HS-5 (cell line): ENCODE results near the gene PRH2.

Experiments
- DNase-seq: peaks from one replicate; pipeline ENCODE4 v3.0.0-alpha.2; 2012; ENCODE audit warnings: low read depth

The PRH2 gene

DNA sequence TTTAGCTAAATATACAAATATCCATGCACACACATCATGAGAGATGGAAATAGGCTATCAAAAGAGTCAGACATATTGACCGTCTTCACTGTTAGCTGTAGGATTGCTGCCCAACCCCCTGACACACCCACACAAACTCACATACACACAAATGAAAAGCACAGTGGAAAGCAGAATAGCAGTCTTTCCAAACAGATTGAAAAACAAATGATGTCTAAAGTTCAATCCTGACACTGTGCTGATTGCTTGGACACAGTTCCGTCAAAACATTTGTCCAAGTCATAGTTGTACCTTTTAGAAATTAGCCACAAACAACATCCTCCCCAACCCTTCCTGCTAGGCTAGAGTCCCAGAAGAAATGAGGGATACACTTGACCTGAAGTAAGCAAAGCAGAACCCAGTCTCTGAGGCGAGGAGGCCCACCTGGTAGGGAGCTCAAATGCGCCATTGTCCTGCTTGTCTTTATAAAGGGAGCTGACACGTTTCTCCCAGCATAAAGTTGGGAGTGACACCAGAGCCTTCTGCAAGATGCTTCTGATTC lies at the start of gene PRH2:
PRH2 (plus strand) TSS at position 491 of the 541 bp plus-strand sequence; CDS start at position 529, 38 bp downstream.
- no peak for DNase-seq

GRCh38 chr12:10884086-10884725 lies 44.8 kb upstream of the PRH2 start, which contains the start of gene PRH1:
PRH1 (minus strand) TSS chr12:10884255; CDS start chr12:10884217, 38 bp downstream.
- no peak for DNase-seq

DNA sequence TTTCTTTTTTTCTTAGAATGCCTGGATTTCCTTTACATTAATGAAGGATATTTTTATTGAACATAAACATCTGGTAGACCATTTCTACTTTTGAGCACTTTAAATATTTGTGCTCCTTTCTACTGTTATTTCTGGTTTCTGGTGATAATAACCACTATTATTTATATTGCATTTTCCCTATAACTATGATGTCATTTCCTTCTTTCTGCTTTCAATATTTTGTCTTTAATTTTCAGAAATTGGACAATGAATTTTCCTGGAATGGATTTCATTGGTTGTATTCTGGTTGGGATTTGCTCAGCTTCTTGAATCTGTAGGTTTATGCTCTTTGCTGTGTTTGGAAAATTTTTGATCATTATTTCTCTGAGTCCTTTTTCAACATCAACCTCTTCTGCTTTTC lies 39.8 kb upstream of the PRH2 start:
- DNase-seq: no peak

DNA sequence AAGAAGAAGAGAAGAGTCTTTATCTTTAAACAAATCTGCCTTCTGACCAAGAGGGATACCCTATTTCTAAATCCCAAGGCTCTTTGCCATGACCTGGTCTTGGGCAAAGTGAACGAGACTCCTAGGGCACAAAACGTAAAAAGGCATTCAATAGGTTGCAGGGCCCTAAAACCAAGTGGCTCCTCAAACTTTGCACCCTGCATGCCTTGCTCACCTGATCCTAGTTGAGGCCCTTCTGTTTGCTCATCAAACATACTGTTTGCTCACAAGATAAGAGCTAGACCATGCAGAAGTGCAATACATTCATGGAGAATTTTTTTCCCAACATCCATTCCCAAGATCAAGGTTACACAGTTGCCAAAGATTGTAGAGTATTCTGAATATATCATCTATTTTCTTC lies 37.1 kb upstream of the PRH2 start:
- DNase-seq: no peak

- DNase-seq: no peak
Measured at GRCh38 chr12:10896854-10897253, 32.2 kb upstream of the PRH2 start.

DNA sequence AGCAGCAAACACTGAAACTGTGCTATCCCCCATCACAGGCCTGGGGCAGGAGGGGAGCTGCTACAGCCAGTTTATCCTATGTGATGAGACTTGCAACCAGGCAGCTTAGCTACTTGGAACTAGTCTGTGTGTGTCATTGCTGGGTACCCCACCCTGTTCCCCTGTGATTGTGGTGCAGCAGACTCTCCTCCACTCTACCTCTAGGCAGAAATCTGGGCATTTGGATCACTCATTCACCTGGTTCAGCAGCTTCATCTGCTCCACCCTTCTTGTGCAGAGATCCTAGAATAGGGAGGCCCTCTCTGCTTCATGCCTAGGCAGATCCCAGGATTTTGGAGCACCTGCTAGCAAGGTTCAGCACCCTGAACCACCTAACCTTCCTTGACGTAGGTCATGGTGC lies 28.5 kb upstream of the PRH2 start:
- no peak for DNase-seq

DNA sequence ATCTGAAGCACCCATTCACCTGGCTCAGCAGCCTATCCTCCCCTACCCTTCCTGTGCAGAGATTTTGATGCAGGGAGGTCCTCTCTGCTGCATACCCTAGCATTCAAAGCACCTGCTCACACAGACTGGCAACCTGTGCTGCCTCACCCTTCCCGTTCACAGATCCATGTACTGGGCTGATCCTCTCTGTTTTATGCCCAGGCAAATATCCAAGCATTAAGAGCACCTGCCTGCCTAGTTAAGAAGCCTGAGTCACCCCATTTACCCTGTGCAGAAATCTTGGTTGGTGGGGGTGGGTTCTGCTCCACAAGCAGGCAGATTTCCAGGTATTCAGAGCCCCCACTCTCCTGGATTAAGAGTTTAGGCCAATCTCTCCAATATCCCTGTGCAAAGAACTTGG lies 28.1 kb upstream of the PRH2 start:
- DNase-seq: no peak

DNA sequence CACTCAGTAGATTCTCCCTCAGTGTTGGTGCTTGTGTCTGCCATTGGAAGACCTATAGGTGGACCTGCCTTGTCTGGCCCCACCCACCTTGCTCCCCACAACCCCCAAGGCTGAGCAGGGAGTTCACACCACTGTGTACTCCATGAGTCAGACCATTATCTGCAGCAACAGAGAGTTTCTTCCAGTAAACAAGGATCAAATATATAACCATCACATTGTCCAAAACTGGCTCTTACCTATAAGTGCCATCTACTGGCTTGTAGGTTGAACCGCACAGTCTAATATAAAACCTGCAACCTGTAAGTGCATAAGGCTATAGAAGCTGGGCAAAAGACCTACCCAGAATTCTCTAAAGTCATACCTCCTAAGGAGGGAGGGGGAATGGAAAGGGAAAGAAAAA lies 27.6 kb upstream of the PRH2 start:
- DNase-seq: no peak

DNA sequence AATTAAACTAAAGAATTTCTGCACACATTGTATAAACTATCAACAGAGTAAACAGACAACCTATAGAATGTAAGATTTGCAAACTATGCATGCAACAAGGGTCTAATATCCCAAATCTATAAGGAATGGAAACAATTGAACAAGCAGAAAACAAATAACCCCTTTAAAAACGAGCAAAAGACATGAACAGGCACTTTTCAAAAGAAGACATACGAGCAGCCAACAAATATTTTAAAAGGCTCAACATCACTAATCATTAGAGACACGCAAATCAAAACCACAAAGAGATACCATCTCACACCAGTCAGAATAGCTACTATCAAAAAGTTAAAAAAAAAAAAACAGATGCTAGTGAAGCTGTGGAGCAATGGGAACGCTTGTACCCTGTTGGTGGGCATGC lies 24.4 kb upstream of the PRH2 start:
- no peak for DNase-seq

- DNase-seq: no peak
Measured at GRCh38 chr12:10909462-10909861, 19.6 kb upstream of the PRH2 start, which contains the start of gene TAS2R13. TAS2R13 (minus strand) TSS chr12:10909562; CDS start chr12:10909298, 264 bp downstream.

DNA sequence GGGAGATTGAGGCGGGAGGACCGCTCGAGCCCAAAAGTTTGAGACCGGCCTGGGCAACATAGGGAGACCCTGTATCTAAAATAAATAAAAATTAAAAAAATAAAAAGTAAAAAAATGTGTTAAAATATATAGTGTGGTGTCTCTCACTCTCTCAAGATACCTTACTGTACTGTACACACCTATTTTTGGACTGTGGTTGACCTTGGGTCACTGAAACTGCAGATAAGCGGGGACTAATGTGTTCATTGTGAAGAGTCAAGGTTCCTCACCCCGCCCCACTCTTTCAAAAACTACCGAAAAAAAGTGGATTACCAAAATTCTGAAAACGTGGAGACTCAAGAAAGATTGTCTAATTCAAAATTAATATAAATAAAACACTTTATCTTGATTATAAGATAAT lies 18.7 kb upstream of the PRH2 start:
- DNase-seq: no peak

DNA sequence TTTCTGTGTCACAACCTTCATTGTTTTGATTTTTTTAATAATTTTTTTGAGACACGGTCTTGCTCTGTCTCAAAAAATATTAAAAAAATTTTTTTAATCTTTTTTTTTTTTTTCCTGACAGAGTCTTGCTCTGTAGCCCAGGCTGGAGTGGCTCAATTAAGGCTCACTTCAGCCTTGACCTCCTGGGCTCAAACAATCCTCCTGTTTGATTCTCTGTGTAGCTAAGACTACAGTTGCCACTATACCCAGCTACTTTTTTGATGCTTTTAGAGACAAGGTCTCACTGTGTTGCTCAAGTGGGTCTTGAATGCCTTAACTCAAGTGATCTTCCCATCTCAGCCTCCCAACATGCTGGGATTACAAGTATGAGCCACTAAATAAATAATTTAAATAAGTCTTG lies 9.2 kb upstream of the PRH2 start:
- no peak for DNase-seq

- DNase-seq: no peak
Measured at GRCh38 chr12:10926269-10926668, 2.8 kb upstream of the PRH2 start.

DNA sequence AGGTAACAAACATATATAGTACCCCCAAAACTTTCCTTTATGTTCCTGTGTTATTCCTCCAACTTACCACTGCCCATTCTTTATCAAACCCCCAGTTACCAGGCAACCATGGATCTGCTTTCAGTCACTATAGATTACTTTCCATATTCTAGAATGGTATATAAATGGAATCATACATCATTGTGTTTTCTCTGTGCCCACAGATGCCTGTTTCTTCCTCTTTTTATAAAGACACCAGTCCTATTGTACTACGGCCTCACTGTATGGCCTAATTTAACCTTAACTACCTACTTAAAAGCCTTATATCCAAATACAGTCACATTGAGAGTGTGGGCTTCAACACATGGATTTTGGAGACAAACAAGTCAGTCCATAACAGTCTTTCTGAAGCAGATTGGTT lies 7.5 kb downstream of the PRH2 start:
- DNase-seq: no peak

DNA sequence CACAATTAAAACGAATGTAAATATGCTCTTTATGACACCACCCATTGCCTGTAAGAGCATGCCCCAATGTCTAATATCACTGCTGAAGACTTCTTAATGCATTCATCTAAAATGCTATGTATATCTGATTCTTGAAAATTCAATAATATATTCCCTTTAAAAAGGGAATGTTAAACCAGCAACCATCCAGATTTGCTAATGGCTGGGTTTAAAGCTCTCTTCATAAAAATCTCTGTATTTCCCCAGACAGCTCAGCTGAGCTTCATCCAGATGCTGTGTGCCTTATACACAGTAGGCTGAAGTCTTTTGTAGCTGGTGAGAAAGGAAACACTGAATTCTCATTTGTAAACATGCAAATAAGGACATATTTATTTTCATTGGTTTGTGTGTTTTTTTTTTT lies 10.1 kb downstream of the PRH2 start, which contains the start of gene TAS2R14:
TAS2R14 (minus strand) TSS at position 101 of the 400 bp plus-strand sequence; CDS start at position 45, 56 bp downstream.
- DNase-seq: no peak

DNA sequence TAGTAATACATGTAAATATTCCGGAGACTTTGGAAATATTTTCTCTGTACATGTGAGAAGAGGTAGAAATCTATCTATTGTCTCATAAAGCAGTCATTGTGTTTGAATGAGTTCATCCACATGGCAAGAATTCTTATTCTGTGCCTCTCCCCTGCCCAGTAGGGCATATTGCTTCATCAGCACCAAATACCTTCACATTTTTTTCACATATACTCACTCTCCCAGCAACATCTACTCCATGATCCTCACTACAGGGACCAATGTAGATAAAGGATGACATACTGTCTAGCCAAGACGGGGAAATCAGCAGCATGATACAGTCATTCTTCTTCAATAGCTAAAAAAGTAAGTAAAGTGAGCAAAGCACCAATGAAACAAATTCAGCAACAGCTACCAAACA lies 11.4 kb downstream of the PRH2 start:
- peak; percentile 80 for DNase-seq

DNA sequence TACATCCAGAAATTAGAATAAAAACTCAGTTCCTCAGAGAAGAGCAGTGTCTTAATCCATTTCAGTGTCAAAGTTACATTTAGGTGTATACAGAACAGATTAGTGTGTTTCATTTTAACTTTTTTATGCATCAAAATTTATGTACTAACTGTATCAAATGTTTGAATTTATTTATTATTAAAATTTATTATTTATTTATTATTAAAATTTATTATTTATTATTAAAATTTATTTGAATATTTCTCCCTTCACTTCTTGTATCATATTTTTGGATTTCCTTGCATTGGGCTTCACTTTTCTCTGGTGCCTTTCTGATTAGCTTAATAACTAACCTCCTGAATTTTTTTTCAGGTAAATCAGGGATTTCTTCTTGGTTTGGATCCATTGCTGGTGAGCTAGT lies 12.3 kb downstream of the PRH2 start:
- no peak for DNase-seq

- DNase-seq: no peak
Measured at GRCh38 chr12:10941916-10942607, 13.0 kb downstream of the PRH2 start.

DNA sequence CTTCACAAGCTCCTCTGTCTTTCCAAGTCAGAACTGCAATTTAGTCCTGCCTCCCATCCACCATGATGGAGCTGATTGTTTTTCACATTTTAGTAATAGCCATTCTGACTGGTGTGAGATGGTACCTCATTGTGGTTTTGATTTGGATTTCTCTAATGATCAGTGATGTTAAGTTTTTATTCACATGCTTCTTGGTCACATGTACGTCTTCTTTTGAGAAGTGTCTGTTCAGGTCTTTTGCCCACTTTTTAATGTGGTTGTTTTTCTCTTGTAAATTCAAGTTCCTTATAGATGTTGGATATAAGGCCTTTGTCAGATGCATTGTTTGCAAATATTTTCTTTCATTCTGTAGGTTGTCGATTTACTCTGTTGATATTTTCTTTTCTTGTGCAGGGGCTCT lies 14.1 kb downstream of the PRH2 start:
- no peak for DNase-seq

GRCh38 chr12:10952645-10953044 lies 23.6 kb downstream of the PRH2 start:
- no peak for DNase-seq

- no peak for DNase-seq
Measured at GRCh38 chr12:10956085-10956484, 27.0 kb downstream of the PRH2 start.

GRCh38 chr12:10957741-10958140 lies 28.7 kb downstream of the PRH2 start:
- no peak for DNase-seq

- DNase-seq: no peak
Measured at GRCh38 chr12:10959804-10960203, 30.8 kb downstream of the PRH2 start.
